ENCODE measurements around the gene KBTBD6. TPM values are rescaled to one million over a fixed set of nuclear protein-coding genes. Genes with fewer than 3 reads are reported as not detected.

Gene KBTBD6
- total RNA-seq, 2 experiments from 2014 or later = 3.9 to 4.5 TPM

DNA sequence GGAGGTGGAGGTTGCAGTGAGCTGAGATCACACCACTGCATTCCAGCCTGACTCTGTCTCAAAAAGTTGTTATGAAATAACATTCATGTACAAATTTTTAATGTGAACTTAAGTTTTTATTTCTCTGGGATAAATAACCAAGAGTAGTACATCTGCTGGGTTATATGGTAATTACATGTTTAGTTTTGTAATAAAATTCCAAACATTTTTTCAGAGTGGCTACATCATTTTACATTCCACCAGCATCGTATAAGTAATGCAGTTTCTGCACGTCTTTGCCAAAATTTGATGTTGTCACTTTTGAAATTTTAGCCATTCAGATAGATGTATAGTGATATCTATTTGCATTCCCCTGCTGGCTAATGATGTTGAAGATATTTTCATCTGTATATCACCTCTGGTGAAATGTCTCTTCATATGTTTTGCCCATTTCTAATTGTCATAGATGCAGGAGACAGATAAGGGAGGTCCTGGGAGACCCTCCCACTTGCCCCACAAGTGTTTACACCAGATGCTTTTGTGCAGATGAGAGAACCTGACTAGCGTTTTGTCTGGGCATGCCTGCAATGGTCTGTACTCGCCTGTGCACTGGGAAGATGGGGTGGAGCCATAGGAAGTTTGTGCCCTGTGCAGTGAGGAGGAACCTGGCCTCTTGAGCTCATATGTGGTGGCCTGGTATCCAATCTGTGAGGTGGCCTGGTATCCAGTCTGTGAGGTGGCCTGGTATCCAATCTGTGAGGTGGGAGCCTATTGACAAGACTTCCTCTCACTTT, 12.7 kb upstream of the KBTBD6 start:
- Mint-ChIP-seq H3K27ac (no peak overlapping the region), H3K27me3 (no peaks in the 10 kb centered on the region), H3K9me3 (peaks cover 35% of the 10 kb centered on the region), H3K4me3 (no peak overlapping the region), H3K4me1 (ENCODE audit: low read depth) (no peaks in the 10 kb centered on the region), H3K36me3 (ENCODE audit: low read depth) (peaks cover 41% of the 10 kb centered on the region)
- ChIA-PET POLR2A (no interaction called here), CTCF (no interaction called here)
- no peak for ATAC-seq
- intact Hi-C loops (cut with micrococcal nuclease) = no loop called here
- DNase-seq = no peak
- no peak for TF ChIP-seq CTCF (IDR thresholded peaks at IDR 0.05)

DNA sequence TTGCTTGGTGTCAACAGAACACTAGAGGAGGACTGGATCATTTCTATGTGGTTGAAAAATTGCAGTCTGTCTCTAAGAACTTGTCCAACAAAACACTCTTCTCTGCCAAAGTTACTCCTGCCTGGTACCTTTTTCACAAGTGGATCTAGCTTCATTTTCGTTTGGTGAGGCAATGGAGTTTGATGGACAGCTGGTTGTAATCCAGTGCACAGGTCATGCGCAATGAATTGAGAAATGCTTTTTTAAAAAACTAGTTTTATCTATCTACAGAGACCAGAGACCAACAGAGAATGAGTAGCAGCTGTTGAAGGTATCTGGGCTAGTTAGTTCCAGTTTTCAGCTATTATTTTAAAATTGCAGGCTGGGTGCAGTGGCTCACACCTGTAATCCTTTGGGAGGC, 12.0 kb upstream of the KBTBD6 start:
- DNase-seq = no peak
- Mint-ChIP-seq H3K36me3 (ENCODE audit: low read depth) (peaks cover 33% of the 10 kb centered on the region), H3K27ac (no peak overlapping the region), H3K4me3 (no peak overlapping the region), H3K4me1 (ENCODE audit: low read depth) (peaks cover 4% of the 10 kb centered on the region), H3K27me3 (no peaks in the 10 kb centered on the region), H3K9me3 (peaks cover 28% of the 10 kb centered on the region)
- ChIA-PET CTCF (interaction anchor here (1.4 kb wide), 1 partner anchor 78 kb away, joined by 3 read pairs; no protein-coding TSS in a partner anchor), POLR2A (no interaction called here)
- ATAC-seq = no peak
- intact Hi-C loops (cut with micrococcal nuclease) = no loop called here
- TF ChIP-seq CTCF (IDR thresholded peaks at IDR 0.05) = no peak

- intact Hi-C loops (cut with micrococcal nuclease) = no loop called here
- Mint-ChIP-seq H3K9me3 (no peaks in the 10 kb centered on the region), H3K27ac (no peak overlapping the region), H3K4me3 (no peak overlapping the region), H3K27me3 (no peaks in the 10 kb centered on the region), H3K4me1 (ENCODE audit: low read depth) (peaks cover 22% of the 10 kb centered on the region), H3K36me3 (ENCODE audit: low read depth) (peaks cover 2% of the 10 kb centered on the region)
- POLR2A ChIA-PET = no interaction called here
- ATAC-seq = no peak
- no peak for DNase-seq
- no peak for TF ChIP-seq CTCF (IDR thresholded peaks at IDR 0.05)
- CTCF ChIA-PET = interaction anchor here (1.4 kb wide), 1 partner anchor 86 kb away, joined by 4 read pairs; no protein-coding TSS in a partner anchor
Observed at GRCh38 chr13:41139296-41139966, 6.8 kb upstream of the KBTBD6 start.

- ChIA-PET CTCF (interaction anchor here (0.9 to 1.0 kb wide), 2 partner anchors 84 to 85 kb away, joined by 3 to 4 read pairs; no protein-coding TSS in a partner anchor), POLR2A (no interaction called here)
- Mint-ChIP-seq H3K9me3 (no peaks in the 10 kb centered on the region), H3K36me3 (ENCODE audit: low read depth) (peaks cover 2% of the 10 kb centered on the region), H3K27ac (no peak overlapping the region), H3K27me3 (no peaks in the 10 kb centered on the region), H3K4me3 (no peak overlapping the region), H3K4me1 (ENCODE audit: low read depth) (peaks cover 30% of the 10 kb centered on the region)
- TF ChIP-seq CTCF (IDR thresholded peaks at IDR 0.05) = no peak
- ATAC-seq = no peak
- intact Hi-C loops (cut with micrococcal nuclease) = no loop called here
- DNase-seq = no peak
Observed at GRCh38 chr13:41137951-41138350, 5.3 kb upstream of the KBTBD6 start.

- no peak overlapping the region for H3K4me3 Mint-ChIP-seq
- H3K36me3 Mint-ChIP-seq (ENCODE audit: low read depth) = peaks cover 2% of the 10 kb centered on the region
- no peaks in the 10 kb centered on the region for H3K9me3 Mint-ChIP-seq
- ChIA-PET POLR2A (interaction anchor here (0.6 kb wide), 1 partner anchor 997 kb away, joined by 3 read pairs; no protein-coding TSS in a partner anchor), CTCF (interaction anchor here (1.6 kb wide), 1 partner anchor 59 kb away, joined by 7 read pairs; no protein-coding TSS in a partner anchor)
- no peak overlapping the region for H3K27ac Mint-ChIP-seq
- H3K27me3 Mint-ChIP-seq = no peaks in the 10 kb centered on the region
- intact Hi-C loops (cut with micrococcal nuclease) = no loop called here
- H3K4me1 Mint-ChIP-seq (ENCODE audit: low read depth) = peaks cover 30% of the 10 kb centered on the region
- no peak for TF ChIP-seq CTCF (IDR thresholded peaks at IDR 0.05)
- no peak for ATAC-seq
- no peak for DNase-seq
Observed at GRCh38 chr13:41137241-41137640, 4.6 kb upstream of the KBTBD6 start.

Measured in activated CD8-positive, alpha-beta T cell treated with anti-CD3 and anti-CD28 coated beads for 36 hours (primary cell).